Tibial artery (tissue), 4 donors: Measurements from ENCODE around the gene ARHGEF38.
A peak's percentile ranks its signal among the peaks of the same experiment; 100 is the strongest.

Experiments used
- DNase-seq, 2 donors: peaks; one replicate each; pipeline ENCODE4 v3.0.0-alpha.2; 2019
- H3K27ac ChIP-seq, 2 donors: fragments of 200-600 bp; sonication (generic) in 1 of 2; 1 replicate in 1 of 2; 2 replicates in 1 of 2; pipeline ENCODE4 v1.5.1; 2018 to 2019; ENCODE audit warnings: mild to moderate bottlenecking in 1 of 2
- H3K27me3 ChIP-seq, 2 donors: fragments of 200-600 bp; sonication (generic) in 1 of 2; one replicate each; pipeline versions ENCODE4 v1.5.1 to v1.6.0; 2016 to 2019
- H3K36me3 ChIP-seq, 3 donors: fragments of 200-600 bp; sonication (generic) in 2 of 3; one replicate each; pipeline ENCODE4 v1.5.1; 2016 to 2019; ENCODE audit warnings: mild to moderate bottlenecking in 2 of 3
- H3K4me1 ChIP-seq, 4 donors: fragments of 200-600 bp; sonication (generic) in 2 of 4; 1 replicate in 3 of 4; 2 replicates in 1 of 4; pipeline ENCODE4 v1.5.1; 2016 to 2019
- H3K4me3 ChIP-seq, 2 donors: fragments of 200-600 bp; sonication (generic) in 1 of 2; 1 replicate in 1 of 2; 2 replicates in 1 of 2; pipeline ENCODE4 v1.5.1; 2018 to 2019; ENCODE audit warnings: mild to moderate bottlenecking in 2 of 2
- H3K9me3 ChIP-seq, 3 donors: fragments of 200-600 bp; sonication (generic) in 1 of 3; one replicate each; pipeline ENCODE4 v1.5.1; 2016 to 2019
- intact Hi-C: fragments of 100-400 bp; cut with DNase I; formaldehyde crosslinking; loops from one replicate; pipeline ENCODE4 v1.15.0; 2023; ENCODE audit warnings: low total_unique reads
- TF ChIP-seq, protein P1 (sequence below), 2 experiments: fragments of 200-600 bp in 1 of 2; fragments of 450-650 bp in 1 of 2; IDR thresholded peaks; one replicate each; pipeline ENCODE4 v1.5.1; 2017 to 2019; ENCODE audit warnings: antibody characterized with exemption in 2 of 2, mild to moderate bottlenecking in 1 of 2, moderate library complexity in 1 of 2

The ARHGEF38 gene

DNA sequence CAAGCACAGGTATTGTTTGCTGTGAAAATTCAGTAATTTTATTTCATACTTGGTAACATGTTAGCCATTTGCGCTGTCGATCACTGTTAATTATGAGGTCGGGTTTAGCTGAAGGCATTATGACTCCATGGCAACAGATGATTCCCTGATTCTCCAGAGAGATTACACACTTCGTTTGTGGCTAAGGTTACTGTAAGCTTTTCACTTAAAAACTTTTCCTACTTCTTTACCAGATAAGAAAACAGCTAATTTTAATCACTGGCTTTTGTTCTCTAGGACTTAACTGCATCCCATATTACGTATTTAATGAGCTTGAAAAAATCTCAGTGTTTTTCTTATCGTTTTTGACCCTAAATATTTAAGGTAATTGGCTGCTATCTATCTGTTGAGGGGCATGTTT lies 158.3 kb downstream of the ARHGEF38 start:
- Histone ChIP-seq H3K4me1 (peaks cover 0 to 29% (median 18%) of the 10 kb centered on the region in 4 donors), H3K4me3 (no peak overlapping the region), H3K27ac (no peak overlapping the region), H3K36me3 (no peaks in the 10 kb centered on the region), H3K27me3 (no peaks in the 10 kb centered on the region), H3K9me3 (no peaks in the 10 kb centered on the region)
- intact Hi-C loops = loop anchor here (10.0 kb wide), 1 partner anchor 556 kb away; no protein-coding TSS in a partner anchor
- DNase-seq = no peak
- TF ChIP-seq, protein P1, sequence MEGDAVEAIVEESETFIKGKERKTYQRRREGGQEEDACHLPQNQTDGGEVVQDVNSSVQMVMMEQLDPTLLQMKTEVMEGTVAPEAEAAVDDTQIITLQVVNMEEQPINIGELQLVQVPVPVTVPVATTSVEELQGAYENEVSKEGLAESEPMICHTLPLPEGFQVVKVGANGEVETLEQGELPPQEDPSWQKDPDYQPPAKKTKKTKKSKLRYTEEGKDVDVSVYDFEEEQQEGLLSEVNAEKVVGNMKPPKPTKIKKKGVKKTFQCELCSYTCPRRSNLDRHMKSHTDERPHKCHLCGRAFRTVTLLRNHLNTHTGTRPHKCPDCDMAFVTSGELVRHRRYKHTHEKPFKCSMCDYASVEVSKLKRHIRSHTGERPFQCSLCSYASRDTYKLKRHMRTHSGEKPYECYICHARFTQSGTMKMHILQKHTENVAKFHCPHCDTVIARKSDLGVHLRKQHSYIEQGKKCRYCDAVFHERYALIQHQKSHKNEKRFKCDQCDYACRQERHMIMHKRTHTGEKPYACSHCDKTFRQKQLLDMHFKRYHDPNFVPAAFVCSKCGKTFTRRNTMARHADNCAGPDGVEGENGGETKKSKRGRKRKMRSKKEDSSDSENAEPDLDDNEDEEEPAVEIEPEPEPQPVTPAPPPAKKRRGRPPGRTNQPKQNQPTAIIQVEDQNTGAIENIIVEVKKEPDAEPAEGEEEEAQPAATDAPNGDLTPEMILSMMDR (IDR thresholded peaks at IDR 0.05) = no peak

DNA sequence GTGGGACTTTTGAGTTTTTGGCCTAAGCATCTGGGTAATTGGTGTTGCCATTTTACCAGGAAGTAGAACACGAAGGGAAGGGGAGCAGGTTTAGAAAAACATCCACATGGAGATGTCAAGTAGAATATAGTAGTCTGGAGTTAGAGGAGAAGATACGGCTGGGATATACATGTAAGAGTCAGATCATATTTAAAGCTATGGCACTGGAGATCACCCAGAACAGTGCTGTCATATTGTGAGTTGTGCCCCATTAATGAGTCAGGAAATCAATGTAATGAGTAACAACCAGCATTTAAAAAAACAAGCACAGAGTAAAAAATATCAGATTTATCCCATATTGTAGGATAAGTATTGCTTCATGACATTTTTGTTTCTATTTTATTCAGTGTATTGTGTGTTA lies 160.3 kb downstream of the ARHGEF38 start:
- no peaks in the 10 kb centered on the region for H3K27me3 ChIP-seq
- H3K27ac ChIP-seq = no peak overlapping the region
- H3K36me3 ChIP-seq = no peaks in the 10 kb centered on the region
- TF ChIP-seq, protein P1 (IDR thresholded peaks at IDR 0.05) = no peak
- H3K9me3 ChIP-seq = no peaks in the 10 kb centered on the region
- intact Hi-C loops = loop anchor here (10.0 kb wide), 1 partner anchor 558 kb away; no protein-coding TSS in a partner anchor
- no peak overlapping the region for H3K4me3 ChIP-seq
- H3K4me1 ChIP-seq = peaks cover 0 to 14% (median 9%) of the 10 kb centered on the region in 4 donors
- no peak for DNase-seq

GRCh38 chr4:105714071-105714521 lies 161.7 kb downstream of the ARHGEF38 start:
- TF ChIP-seq, protein P1 (IDR thresholded peaks at IDR 0.05) = no peak
- H3K9me3 ChIP-seq = no peaks in the 10 kb centered on the region
- DNase-seq = no peak
- peak overlapping the region in 1 of 2 donors; percentile 2 for H3K4me3 ChIP-seq
- no peaks in the 10 kb centered on the region for H3K27me3 ChIP-seq
- peaks cover 0 to 11% (median 6%) of the 10 kb centered on the region in 4 donors for H3K4me1 ChIP-seq
- intact Hi-C loops = loop anchor here (10.0 kb wide), 1 partner anchor 559 kb away; no protein-coding TSS in a partner anchor
- H3K27ac ChIP-seq = no peak overlapping the region
- H3K36me3 ChIP-seq = peaks cover 0 to under 1% (median 0%) of the 10 kb centered on the region in 3 donors

GRCh38 chr4:105714932-105715331 lies 162.5 kb downstream of the ARHGEF38 start:
- Histone ChIP-seq H3K27ac (no peak overlapping the region), H3K36me3 (peaks cover 0 to 7% (median 0%) of the 10 kb centered on the region in 3 donors), H3K9me3 (no peaks in the 10 kb centered on the region), H3K4me1 (peaks cover 0 to 6% (median under 1%) of the 10 kb centered on the region in 4 donors), H3K27me3 (no peaks in the 10 kb centered on the region), H3K4me3 (no peak overlapping the region)
- TF ChIP-seq, protein P1 (IDR thresholded peaks at IDR 0.05) = no peak
- intact Hi-C loops = loop anchor here (10.0 kb wide), 1 partner anchor 560 kb away; no protein-coding TSS in a partner anchor
- DNase-seq = no peak

GRCh38 chr4:105715692-105716278 lies 163.4 kb downstream of the ARHGEF38 start:
- intact Hi-C loops = loop anchor here (10.0 kb wide), 1 partner anchor 561 kb away; no protein-coding TSS in a partner anchor
- DNase-seq = no peak
- H3K27me3 ChIP-seq = no peaks in the 10 kb centered on the region

More at GRCh38 chr4:105715692-105716278, 163.4 kb downstream of the ARHGEF38 start:
- no peaks in the 10 kb centered on the region for H3K9me3 ChIP-seq
- no peak overlapping the region for H3K27ac ChIP-seq
- no peak overlapping the region for H3K4me3 ChIP-seq
- H3K4me1 ChIP-seq = peaks cover 0 to 6% (median 0%) of the 10 kb centered on the region in 4 donors
- H3K36me3 ChIP-seq = peaks cover 0 to 13% (median 0%) of the 10 kb centered on the region in 3 donors
- TF ChIP-seq, protein P1 (IDR thresholded peaks at IDR 0.05) = peak; percentile 41
